ENCODE results near the gene ZNF518A.
A peak's percentile ranks its signal among the peaks of the same experiment; 100 is the strongest.
"Not testable (repeated sequence)": the region's sequence is repeated elsewhere in the genome, so short reads cannot be mapped to it uniquely, and the experiment has no call there.

Gene ZNF518A

GRCh38 chr10:96137567-96137966 is 7.5 kb downstream of the ZNF518A start:
- no peak for DNase-seq

GRCh38 chr10:96138102-96138501 is 8.0 kb downstream of the ZNF518A start:
- DNase-seq = peak; percentile 68

GRCh38 chr10:96152437-96152836 is 22.3 kb downstream of the ZNF518A start:
- DNase-seq = no peak

- no peak for DNase-seq
Observed at GRCh38 chr10:96153070-96153469, 23.0 kb downstream of the ZNF518A start.

GRCh38 chr10:96165726-96166125 is 35.6 kb downstream of the ZNF518A start:
- DNase-seq = no peak

- no peak for DNase-seq
Observed at GRCh38 chr10:96168546-96168945, 38.4 kb downstream of the ZNF518A start.

- DNase-seq = no peak
Observed at GRCh38 chr10:96170230-96170629, 40.1 kb downstream of the ZNF518A start.

- DNase-seq = no peak
Observed at GRCh38 chr10:96172666-96173065, 42.6 kb downstream of the ZNF518A start.

GRCh38 chr10:96176985-96177384 is 46.9 kb downstream of the ZNF518A start:
- DNase-seq = no peak

GRCh38 chr10:96188421-96188820 is 58.3 kb downstream of the ZNF518A start:
- no peak for DNase-seq

GRCh38 chr10:96188916-96189315 is 58.8 kb downstream of the ZNF518A start:
- DNase-seq = no peak

- DNase-seq = not testable (repeated sequence)
Observed at GRCh38 chr10:96189505-96189904, 59.4 kb downstream of the ZNF518A start.

- DNase-seq = no peak
Observed at GRCh38 chr10:96201525-96201924, 71.4 kb downstream of the ZNF518A start.

GRCh38 chr10:96205580-96205979 is 75.5 kb downstream of the ZNF518A start:
- no peak for DNase-seq

GRCh38 chr10:96208271-96208670 is 78.2 kb downstream of the ZNF518A start:
- no peak for DNase-seq

GRCh38 chr10:96208946-96209345 is 78.8 kb downstream of the ZNF518A start:
- no peak for DNase-seq

- peak; percentile 67 for DNase-seq
Observed at GRCh38 chr10:96211764-96212163, 81.7 kb downstream of the ZNF518A start.

GRCh38 chr10:96212911-96213310 is 82.8 kb downstream of the ZNF518A start:
- no peak for DNase-seq
